T follicular helper cell (primary cell): ENCODE measurements around the gene TMEM245.

Source experiments
- DNase-seq: peaks from one replicate; pipeline ENCODE4 v3.0.0-alpha.2; 2020; ENCODE audit warnings: low read depth

Gene TMEM245

GRCh38 chr9:109022873-109023272, 96.9 kb downstream of the TMEM245 start:
- no peak for DNase-seq

GRCh38 chr9:109020581-109021511, 98.9 kb downstream of the TMEM245 start:
- DNase-seq: no peak

- no peak for DNase-seq
These were observed 99.6 kb downstream of the TMEM245 start for GRCh38 chr9:109020113-109020512.

GRCh38 chr9:109019420-109019819, 100.3 kb downstream of the TMEM245 start:
- no peak for DNase-seq

- no peak for DNase-seq
These were observed 102.3 kb downstream of the TMEM245 start for GRCh38 chr9:109017493-109017892.

- DNase-seq: no peak
These were observed 102.7 kb downstream of the TMEM245 start for GRCh38 chr9:109017061-109017460.

- DNase-seq: no peak
These were observed 103.6 kb downstream of the TMEM245 start for GRCh38 chr9:109016132-109016531.

- DNase-seq: no peak
These were observed 105.0 kb downstream of the TMEM245 start for GRCh38 chr9:109014608-109015280.

- DNase-seq: no peak
These were observed 105.8 kb downstream of the TMEM245 start for GRCh38 chr9:109013679-109014607.

- peak; percentile 82 for DNase-seq
These were observed 106.7 kb downstream of the TMEM245 start, which contains the start of gene CTNNAL1 for GRCh38 chr9:109012876-109013678. Gene CTNNAL1, minus strand, starts transcription at chr9:109013499. Its CDS starts 57 bp downstream, at chr9:109013442.

- peak; percentile 34 for DNase-seq
These were observed 107.5 kb downstream of the TMEM245 start for GRCh38 chr9:109012009-109012875.

- DNase-seq: no peak
These were observed 108.5 kb downstream of the TMEM245 start for GRCh38 chr9:109011231-109011671.

GRCh38 chr9:109010746-109011145, 109.0 kb downstream of the TMEM245 start:
- peak; percentile 38 for DNase-seq

- no peak for DNase-seq
These were observed 114.1 kb downstream of the TMEM245 start for GRCh38 chr9:109005678-109006077.

- DNase-seq: no peak
These were observed 116.6 kb downstream of the TMEM245 start for GRCh38 chr9:109003116-109003515.

- no peak for DNase-seq
These were observed 117.6 kb downstream of the TMEM245 start for GRCh38 chr9:109002141-109002540.

GRCh38 chr9:109001275-109001676, 118.5 kb downstream of the TMEM245 start:
- DNase-seq: no peak

- DNase-seq: no peak
These were observed 122.6 kb downstream of the TMEM245 start for GRCh38 chr9:108997112-108997511.

GRCh38 chr9:108996643-108997042, 123.1 kb downstream of the TMEM245 start:
- no peak for DNase-seq

- no peak for DNase-seq
These were observed 125.1 kb downstream of the TMEM245 start for GRCh38 chr9:108994695-108995094.
